NCI-H226 (cell line): ENCODE results near the gene CUTA.

Experiments
- DNase-seq: peaks from one replicate; pipeline ENCODE4 v3.0.0-alpha.2; 2015

Gene CUTA, protein sequence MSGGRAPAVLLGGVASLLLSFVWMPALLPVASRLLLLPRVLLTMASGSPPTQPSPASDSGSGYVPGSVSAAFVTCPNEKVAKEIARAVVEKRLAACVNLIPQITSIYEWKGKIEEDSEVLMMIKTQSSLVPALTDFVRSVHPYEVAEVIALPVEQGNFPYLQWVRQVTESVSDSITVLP

GRCh38 chr6:33417903-33418689 lies at the start of gene CUTA:
CUTA (minus strand) TSS chr6:33418107; CDS start chr6:33418000, 107 bp downstream.
- DNase-seq = peak; percentile 100

- no peak for DNase-seq
Measured at GRCh38 chr6:33467091-33467490, 49.2 kb upstream of the CUTA start.

DNA sequence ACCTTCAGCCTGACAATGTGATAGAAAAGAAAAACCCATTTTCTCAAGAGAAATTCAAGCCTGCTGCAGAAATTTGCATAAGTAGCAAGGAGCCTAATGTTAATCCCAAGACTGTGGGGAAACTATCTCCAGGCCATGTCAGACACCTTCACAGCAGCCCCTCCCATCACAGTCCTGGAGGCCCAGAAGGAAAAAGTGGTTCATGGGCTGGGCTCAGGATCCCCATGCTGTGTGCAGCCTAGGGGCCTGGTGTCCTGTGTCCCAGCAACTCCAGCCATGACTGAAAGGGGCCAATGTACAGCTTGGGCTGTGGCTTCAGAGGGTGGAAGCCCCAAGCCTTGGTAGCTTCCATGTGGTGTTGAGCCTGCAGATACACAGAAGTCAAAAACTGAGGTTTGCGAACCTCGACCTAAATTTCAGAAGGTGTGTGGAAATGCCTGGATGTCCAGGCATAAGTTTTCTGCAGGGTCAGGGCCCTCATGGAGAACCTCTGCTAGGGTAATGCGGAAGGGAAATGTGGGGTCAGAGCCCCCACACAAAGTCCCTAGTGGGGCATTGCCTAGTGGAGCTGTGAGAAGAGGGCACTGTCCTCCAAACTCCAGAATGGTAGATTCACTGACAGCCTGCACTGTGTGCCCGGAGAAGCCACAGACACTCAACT lies 48.3 kb upstream of the CUTA start:
- no peak for DNase-seq

DNA sequence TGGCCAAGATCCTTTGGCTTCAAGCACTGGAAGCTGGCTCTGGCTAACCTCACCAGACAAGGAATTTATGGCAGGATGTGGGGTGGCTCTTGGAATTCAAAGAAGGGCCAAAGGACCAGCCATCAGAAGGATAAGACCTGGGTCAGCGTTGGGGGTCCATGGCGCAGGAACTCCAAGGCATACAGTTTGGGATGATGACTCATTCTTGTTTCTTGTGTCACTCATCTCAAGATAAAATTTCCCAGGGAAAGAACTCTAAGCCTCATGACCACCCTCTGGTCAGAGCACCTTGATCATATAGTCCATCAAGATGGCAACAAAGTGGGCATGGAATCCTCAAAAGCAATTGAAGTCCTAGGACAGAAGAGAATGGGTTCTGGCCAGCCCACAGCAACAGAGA lies 41.3 kb upstream of the CUTA start:
- DNase-seq = no peak

- no peak for DNase-seq
Measured at GRCh38 chr6:33458676-33459075, 40.8 kb upstream of the CUTA start.

DNA sequence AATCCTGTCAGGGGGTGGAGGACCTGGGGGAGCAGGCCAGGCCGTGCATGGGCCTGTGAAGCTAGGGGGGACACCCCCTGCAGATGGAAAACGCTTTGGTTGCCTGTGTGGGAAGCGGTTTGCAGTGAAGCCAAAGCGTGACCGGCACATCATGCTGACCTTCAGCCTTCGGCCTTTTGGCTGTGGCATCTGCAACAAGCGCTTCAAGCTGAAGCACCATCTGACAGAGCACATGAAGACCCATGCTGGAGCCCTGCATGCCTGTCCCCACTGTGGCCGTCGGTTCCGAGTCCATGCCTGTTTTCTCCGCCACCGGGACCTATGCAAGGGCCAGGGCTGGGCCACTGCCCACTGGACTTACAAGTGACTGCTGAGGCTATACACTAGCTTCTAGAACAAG lies 38.2 kb upstream of the CUTA start:
- DNase-seq = no peak

DNA sequence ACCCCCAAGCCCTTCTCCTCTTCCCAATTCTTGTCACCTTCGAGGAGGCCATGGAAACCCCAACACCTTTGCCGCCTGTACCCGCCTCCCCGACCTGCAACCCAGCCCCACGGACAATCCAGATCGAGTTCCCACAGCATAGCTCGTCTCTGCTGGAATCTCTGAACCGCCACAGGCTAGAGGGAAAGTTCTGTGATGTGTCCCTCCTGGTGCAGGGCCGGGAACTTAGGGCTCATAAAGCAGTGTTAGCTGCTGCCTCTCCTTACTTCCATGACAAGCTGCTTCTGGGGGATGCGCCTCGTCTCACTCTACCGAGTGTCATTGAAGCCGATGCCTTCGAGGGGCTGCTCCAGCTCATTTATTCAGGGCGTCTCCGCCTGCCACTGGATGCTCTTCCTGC lies 37.1 kb upstream of the CUTA start:
- no peak for DNase-seq

- DNase-seq = peak; percentile 95
Measured at GRCh38 chr6:33454009-33454946, 36.4 kb upstream of the CUTA start, which contains the start of gene ZBTB9. ZBTB9 (plus strand) TSS chr6:33454576; CDS start chr6:33455101, 525 bp downstream.

DNA sequence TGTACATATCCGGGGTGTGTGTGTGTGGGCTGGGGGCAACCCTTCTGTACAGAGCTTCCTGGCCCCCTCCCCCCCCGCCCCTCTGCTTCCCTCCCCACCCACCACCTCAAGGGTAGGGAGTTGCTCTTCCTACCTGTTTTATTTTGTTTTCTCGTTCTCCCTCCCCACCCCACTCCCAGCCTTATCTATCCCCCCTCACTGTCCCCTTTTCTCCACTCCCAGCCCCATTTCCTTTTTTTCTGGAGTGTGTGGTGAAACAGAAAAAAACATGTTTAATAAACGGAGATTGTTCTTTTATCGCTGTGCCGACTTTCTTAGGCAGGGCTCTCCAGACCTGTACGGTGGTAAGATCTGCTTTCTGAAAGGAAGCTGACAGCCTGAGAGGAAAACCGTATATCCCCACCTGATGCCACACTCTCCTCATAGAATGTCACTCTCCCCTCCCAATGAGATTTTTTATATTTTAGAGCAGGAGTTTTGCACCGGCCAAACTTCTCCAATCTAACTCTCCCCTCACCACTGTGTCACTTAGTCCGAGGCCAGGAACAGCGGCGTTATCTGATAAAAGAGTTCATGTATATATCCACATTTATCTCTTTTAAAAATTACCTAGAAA lies 35.6 kb upstream of the CUTA start:
- DNase-seq = no peak

DNA sequence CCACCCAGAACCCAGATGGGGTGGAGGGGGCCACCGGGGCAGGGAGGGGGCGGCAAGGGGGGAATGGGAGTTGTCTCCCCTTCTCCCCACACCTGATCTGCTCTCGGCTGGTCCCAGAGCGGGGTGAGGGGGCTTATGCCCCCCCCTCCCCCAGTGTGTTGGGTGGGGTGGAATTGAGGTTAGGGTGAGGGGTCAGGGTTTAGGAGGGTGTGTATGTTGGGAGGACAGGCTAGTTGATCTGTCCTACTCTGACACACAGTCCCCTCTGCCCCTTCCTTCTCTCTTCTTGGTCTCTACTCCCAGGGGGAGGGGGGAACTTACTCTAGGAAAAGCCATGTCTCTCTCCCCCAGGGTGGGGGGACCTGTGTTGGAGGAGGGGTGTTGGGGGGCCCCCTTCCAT lies 34.6 kb upstream of the CUTA start:
- DNase-seq = no peak

GRCh38 chr6:33451606-33452005 lies 33.7 kb upstream of the CUTA start:
- DNase-seq = no peak

- no peak for DNase-seq
Measured at GRCh38 chr6:33450434-33450833, 32.5 kb upstream of the CUTA start.

DNA sequence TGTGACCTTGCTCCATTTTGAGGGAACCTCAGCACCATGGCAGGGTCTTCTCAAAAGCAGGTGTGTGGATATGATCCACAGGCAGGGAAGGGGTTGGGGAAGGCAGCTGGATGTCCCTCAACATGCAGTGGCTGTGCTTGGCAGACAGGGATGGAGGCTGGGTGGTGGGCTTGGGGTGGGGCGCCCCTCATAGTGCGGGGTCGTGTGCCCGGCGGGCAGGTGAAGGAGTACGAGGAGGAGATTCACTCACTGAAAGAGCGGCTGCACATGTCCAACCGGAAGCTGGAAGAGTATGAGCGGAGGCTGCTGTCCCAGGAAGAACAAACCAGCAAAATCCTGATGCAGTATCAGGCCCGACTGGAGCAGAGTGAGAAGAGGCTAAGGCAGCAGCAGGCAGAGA lies 28.4 kb upstream of the CUTA start:
- DNase-seq = no peak

DNA sequence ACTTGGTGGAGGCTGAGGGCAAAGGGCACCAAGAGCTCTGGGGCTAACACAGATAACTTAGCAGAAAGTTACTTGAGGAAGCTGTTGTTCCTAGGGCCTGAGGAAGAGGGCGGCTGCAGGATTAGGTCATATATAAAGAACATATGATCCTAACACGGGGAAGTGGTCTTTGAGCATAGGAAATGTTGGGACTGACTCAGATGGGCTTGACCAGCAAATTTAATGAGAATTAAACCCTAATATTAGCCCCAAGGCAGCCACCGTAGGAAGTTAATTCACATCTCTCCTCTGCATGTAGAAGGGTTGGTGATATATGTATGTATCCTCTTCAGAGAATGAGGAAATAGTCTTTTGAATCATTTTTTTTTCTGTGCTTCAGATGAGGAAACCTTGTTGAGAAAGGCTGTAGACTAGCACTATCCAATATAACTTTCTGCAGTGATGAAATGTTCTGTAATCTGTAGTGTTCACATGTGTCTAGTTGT lies 27.3 kb upstream of the CUTA start:
- no peak for DNase-seq

DNA sequence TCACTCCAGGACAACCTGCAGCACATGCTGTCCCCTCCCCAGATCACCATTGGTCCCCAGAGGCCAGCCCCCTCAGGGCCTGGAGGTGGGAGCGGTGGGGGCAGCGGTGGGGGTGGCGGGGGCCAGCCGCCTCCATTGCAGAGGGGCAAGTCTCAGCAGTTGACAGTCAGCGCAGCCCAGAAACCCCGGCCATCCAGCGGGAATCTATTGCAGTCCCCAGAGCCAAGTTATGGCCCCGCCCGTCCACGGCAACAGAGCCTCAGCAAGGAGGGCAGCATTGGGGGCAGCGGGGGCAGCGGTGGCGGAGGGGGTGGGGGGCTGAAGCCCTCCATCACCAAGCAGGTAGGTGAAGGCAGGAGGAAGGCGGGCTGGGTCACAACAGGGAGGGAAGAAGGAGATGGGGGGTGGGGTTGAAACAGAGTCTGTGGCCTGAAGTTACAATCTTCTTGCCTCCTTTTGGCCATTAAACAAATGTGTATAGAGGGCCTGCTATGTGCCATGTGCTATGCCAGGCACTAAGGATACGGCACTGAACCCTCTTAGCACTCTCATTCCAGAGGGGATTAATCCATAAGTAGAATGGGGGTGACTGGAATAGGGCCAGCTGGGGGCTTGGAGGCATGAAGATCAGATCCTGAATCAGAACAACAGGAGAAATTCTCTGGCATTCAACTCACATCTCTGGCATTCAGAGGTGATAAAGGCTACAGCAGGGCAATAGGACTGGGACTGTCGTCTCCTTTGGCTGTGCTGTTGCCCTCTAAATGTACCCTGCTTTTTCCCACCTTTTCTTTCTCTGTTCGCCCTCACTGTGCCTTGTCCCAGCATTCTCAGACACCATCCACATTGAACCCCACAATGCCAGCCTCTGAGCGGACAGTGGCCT lies 26.0 kb upstream of the CUTA start:
- no peak for DNase-seq

DNA sequence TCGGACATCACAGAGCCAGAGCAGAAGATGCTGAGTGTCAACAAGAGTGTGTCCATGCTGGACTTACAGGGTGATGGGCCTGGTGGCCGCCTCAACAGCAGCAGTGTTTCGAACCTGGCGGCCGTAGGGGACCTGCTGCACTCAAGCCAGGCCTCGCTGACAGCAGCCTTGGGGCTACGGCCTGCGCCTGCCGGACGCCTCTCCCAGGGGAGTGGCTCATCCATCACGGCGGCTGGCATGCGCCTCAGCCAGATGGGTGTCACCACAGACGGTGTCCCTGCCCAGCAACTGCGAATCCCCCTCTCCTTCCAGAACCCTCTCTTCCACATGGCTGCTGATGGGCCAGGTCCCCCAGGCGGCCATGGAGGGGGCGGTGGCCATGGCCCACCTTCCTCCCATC lies 25.1 kb upstream of the CUTA start:
- DNase-seq = no peak

- DNase-seq = no peak
Measured at GRCh38 chr6:33442283-33442682, 24.4 kb upstream of the CUTA start.

DNA sequence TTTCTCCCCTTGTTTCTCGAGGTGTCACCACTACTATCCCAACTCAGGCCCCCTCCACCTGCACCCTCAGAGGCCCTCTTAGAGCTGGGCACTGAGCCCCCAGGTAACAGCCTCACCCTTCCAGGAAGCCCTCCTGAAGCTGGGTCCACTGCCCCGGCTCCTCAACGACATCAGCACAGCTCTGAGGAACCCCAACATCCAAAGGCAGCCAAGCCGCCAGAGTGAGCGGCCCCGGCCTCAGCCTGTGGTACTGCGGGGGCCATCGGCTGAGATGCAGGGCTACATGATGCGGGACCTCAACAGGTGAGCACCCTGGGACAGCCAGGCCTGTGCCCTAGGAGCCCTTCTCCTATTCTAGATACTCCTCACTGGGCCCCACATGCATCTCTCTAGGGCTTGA lies 23.6 kb upstream of the CUTA start:
- DNase-seq = no peak

- no peak for DNase-seq
Measured at GRCh38 chr6:33440649-33441309, 22.9 kb upstream of the CUTA start.

GRCh38 chr6:33439956-33440648 lies 22.2 kb upstream of the CUTA start:
- no peak for DNase-seq
